Astrocyte (in vitro differentiated cells and primary cell): Measurements from ENCODE around the gene MRPL28. TPM values are rescaled to one million over a fixed set of nuclear protein-coding genes. Genes with fewer than 3 reads are reported as not detected.

Source experiments
- DNase-seq: peaks from one replicate; pipeline ENCODE4 v3.0.0-alpha.2; 2010; ENCODE audit warnings: low read depth
- FAIRE-seq: peaks from 2 replicates; lab custom pipeline; 2011; peaks lifted over from hg19 to GRCh38; lab: Jason Lieb, UNC
- H2AFZ ChIP-seq: 2 replicates; pipeline ENCODE4 v1.6.0; 2012; ENCODE audit warnings: low read depth, low read length, inconsistent platforms
- H3K27ac ChIP-seq: 2 replicates; pipeline ENCODE4 v1.5.1; 2011; ENCODE audit warnings: low read depth, low read length, inconsistent platforms
- H3K27me3 ChIP-seq: 2 replicates; pipeline ENCODE4 v1.6.0; 2011; ENCODE audit warnings: low read length, inconsistent platforms; ENCODE audit not compliant: insufficient read depth
- H3K36me3 ChIP-seq: 2 replicates; pipeline ENCODE4 v1.5.1; 2011; ENCODE audit warnings: low read length, inconsistent platforms; ENCODE audit not compliant: insufficient read depth
- H3K4me1 ChIP-seq: 2 replicates; pipeline ENCODE4 v1.5.1; 2011; ENCODE audit warnings: low read length, inconsistent platforms; ENCODE audit not compliant: insufficient read depth
- H3K4me2 ChIP-seq: 2 replicates; pipeline ENCODE4 v1.6.0; 2012; ENCODE audit warnings: low read length, inconsistent platforms
- H3K4me3 ChIP-seq: 2 replicates; pipeline ENCODE4 v1.5.1; 2011; ENCODE audit warnings: low read depth, mild to moderate bottlenecking, low read length, inconsistent platforms; ENCODE audit not compliant: insufficient read depth
- H3K79me2 ChIP-seq: 2 replicates; pipeline ENCODE4 v1.6.0; 2012; ENCODE audit warnings: mild to moderate bottlenecking, low read length, inconsistent platforms; ENCODE audit not compliant: insufficient read depth
- H3K9ac ChIP-seq: 2 replicates; pipeline ENCODE4 v1.6.0; 2012; ENCODE audit warnings: mild to moderate bottlenecking, low read length, inconsistent platforms
- H3K9me3 ChIP-seq: 2 replicates; pipeline ENCODE4 v1.5.1; 2012; ENCODE audit warnings: low read depth, mild to moderate bottlenecking, low read length, inconsistent platforms; ENCODE audit not compliant: insufficient read depth
- H4K20me1 ChIP-seq: 2 replicates; pipeline ENCODE4 v1.6.0; 2012; ENCODE audit warnings: low read length, inconsistent platforms; ENCODE audit not compliant: insufficient read depth
- H3K27ac Mint-ChIP-seq: one replicate; pipeline ENCODE4 v1.8.0; 2021; ENCODE audit warnings: mild to moderate bottlenecking, mixed read lengths; ENCODE audit not compliant: unreplicated experiment
- H3K27me3 Mint-ChIP-seq: one replicate; pipeline ENCODE4 v1.8.0; 2021; ENCODE audit warnings: low read depth, mixed read lengths; ENCODE audit not compliant: unreplicated experiment
- H3K36me3 Mint-ChIP-seq: one replicate; pipeline ENCODE4 v1.8.0; 2021; ENCODE audit warnings: low read depth, mixed read lengths; ENCODE audit not compliant: unreplicated experiment
- H3K4me1 Mint-ChIP-seq: one replicate; pipeline ENCODE4 v1.8.0; 2021; ENCODE audit warnings: low read depth, mixed read lengths; ENCODE audit not compliant: unreplicated experiment
- H3K4me3 Mint-ChIP-seq: one replicate; pipeline ENCODE4 v1.8.0; 2021; ENCODE audit warnings: mild to moderate bottlenecking, moderate library complexity, mixed read lengths; ENCODE audit not compliant: unreplicated experiment
- H3K9me3 Mint-ChIP-seq: one replicate; pipeline ENCODE4 v1.8.0; 2021; ENCODE audit warnings: mild to moderate bottlenecking, mixed read lengths; ENCODE audit not compliant: unreplicated experiment
- EZH2 ChIP-seq: IDR thresholded peaks from 2 replicates; pipeline ENCODE4 v1.6.1; 2012; ENCODE audit warnings: mild to moderate bottlenecking, low read length, inconsistent platforms; ENCODE audit not compliant: insufficient read depth
- total RNA-seq: library from RNA; stranded (reverse); gene quantifications from 2 replicates; pipeline ENCODE4 v1.2.1, GENCODE V29; 2021
- TF ChIP-seq, protein P1 (sequence below): IDR thresholded peaks from 2 replicates; pipeline ENCODE4 v1.5.1; 2011; ENCODE audit warnings: low read depth, mild to moderate bottlenecking, inconsistent platforms, low read length, moderate library complexity; ENCODE audit not compliant: insufficient read depth

Gene MRPL28
- total RNA-seq, 1 donor from 2014 or later = 95.8 TPM

- no peak for FAIRE-seq
- Mint-ChIP-seq H3K4me1 (peaks cover 5% of the 10 kb centered on the region), H3K4me3 (no peak overlapping the region), H3K36me3 (peaks cover 18% of the 10 kb centered on the region), H3K27ac (no peak overlapping the region), H3K9me3 (peaks cover 4% of the 10 kb centered on the region), H3K27me3 (no peaks in the 10 kb centered on the region)
- H3K9me3 ChIP-seq = no peaks in the 10 kb centered on the region
- H3K27ac ChIP-seq = no peak overlapping the region
- no peak overlapping the region for H3K4me3 ChIP-seq
- DNase-seq = no peak
- H3K9ac ChIP-seq = no peak overlapping the region
- peaks cover 76% of the 10 kb centered on the region for H3K79me2 ChIP-seq
- H2AFZ ChIP-seq = no peak overlapping the region
- H3K27me3 ChIP-seq = no peaks in the 10 kb centered on the region
- H3K4me1 ChIP-seq = no peaks in the 10 kb centered on the region
- no peaks in the 10 kb centered on the region for H3K36me3 ChIP-seq
- no peak for TF ChIP-seq EZH2
- TF ChIP-seq, protein P1, sequence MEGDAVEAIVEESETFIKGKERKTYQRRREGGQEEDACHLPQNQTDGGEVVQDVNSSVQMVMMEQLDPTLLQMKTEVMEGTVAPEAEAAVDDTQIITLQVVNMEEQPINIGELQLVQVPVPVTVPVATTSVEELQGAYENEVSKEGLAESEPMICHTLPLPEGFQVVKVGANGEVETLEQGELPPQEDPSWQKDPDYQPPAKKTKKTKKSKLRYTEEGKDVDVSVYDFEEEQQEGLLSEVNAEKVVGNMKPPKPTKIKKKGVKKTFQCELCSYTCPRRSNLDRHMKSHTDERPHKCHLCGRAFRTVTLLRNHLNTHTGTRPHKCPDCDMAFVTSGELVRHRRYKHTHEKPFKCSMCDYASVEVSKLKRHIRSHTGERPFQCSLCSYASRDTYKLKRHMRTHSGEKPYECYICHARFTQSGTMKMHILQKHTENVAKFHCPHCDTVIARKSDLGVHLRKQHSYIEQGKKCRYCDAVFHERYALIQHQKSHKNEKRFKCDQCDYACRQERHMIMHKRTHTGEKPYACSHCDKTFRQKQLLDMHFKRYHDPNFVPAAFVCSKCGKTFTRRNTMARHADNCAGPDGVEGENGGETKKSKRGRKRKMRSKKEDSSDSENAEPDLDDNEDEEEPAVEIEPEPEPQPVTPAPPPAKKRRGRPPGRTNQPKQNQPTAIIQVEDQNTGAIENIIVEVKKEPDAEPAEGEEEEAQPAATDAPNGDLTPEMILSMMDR = no peak
- H3K4me2 ChIP-seq = no peak overlapping the region
- H4K20me1 ChIP-seq = peaks cover 67% of the 10 kb centered on the region
Observed at GRCh38 chr16:340370-341091, 29.8 kb downstream of the MRPL28 start.

DNA sequence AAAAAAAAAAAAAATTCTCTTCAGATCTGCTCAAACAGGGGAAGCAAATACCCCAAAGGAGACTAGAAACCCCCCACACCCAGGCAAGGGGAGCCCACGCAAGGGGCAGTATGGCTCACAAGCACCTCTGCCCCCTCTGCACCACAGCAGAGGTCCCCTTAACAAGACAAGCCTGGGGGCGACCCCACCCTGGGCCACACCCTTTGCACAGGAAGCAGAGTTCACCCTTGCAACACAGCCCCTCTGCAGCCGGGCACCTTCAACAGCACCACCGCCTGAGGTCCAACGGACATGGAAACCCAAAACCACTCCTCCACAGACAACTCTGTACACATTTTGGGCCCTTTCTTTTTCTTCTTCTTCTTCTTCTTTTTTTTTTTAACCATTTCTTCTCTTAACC is 30.7 kb downstream of the MRPL28 start:
- Mint-ChIP-seq H3K36me3 (peaks cover 15% of the 10 kb centered on the region), H3K9me3 (peaks cover 4% of the 10 kb centered on the region), H3K4me1 (peaks cover 11% of the 10 kb centered on the region), H3K27ac (no peak overlapping the region), H3K4me3 (no peak overlapping the region), H3K27me3 (no peaks in the 10 kb centered on the region)
- Histone ChIP-seq H3K9ac (no peak overlapping the region), H3K27me3 (no peaks in the 10 kb centered on the region), H3K4me1 (no peaks in the 10 kb centered on the region), H3K79me2 (peaks cover 77% of the 10 kb centered on the region), H3K9me3 (no peaks in the 10 kb centered on the region), H3K27ac (no peak overlapping the region), H4K20me1 (peaks cover 67% of the 10 kb centered on the region), H3K4me3 (no peak overlapping the region), H3K4me2 (no peak overlapping the region), H3K36me3 (no peaks in the 10 kb centered on the region), H2AFZ (no peak overlapping the region)
- DNase-seq = no peak
- no peak for FAIRE-seq
- no peak for TF ChIP-seq EZH2
- TF ChIP-seq, protein P1 = no peak

DNA sequence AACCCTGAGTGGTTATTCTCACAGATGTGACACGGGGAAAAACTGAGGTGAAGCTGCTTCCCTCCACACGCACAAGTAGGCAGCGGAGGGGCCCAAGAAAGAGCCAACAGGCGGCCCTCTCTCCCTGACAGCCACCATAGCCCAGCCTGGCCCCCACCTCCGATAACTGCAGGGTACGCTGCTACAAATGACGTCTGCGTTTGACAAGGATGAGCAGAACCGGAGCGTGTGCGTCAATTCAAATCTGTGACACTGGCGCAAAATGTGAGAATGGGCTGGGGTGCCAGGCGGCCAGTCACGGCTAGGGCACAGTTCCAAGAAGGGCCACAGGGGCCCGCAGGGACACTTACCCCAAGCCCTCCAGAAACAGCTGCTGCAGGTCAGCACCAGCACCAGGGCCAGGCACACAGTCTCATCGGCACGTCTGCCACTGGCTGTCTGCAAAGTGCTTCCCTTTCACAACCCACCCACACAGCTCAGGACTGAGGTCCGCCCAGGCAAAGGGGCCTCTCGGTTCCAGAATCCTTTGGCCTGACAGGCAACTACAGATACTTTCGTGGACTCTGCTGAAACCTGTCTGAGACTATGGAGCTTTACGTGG is 32.3 kb downstream of the MRPL28 start:
- Histone ChIP-seq H3K27ac (no peak overlapping the region), H2AFZ (no peak overlapping the region), H3K9me3 (no peaks in the 10 kb centered on the region), H3K27me3 (no peaks in the 10 kb centered on the region), H3K36me3 (no peaks in the 10 kb centered on the region), H3K4me1 (no peaks in the 10 kb centered on the region), H3K4me3 (no peak overlapping the region), H3K9ac (no peak overlapping the region), H3K4me2 (no peak overlapping the region), H3K79me2 (peaks cover 79% of the 10 kb centered on the region), H4K20me1 (peaks cover 75% of the 10 kb centered on the region)
- FAIRE-seq (no peak), DNase-seq (no peak)
- Mint-ChIP-seq H3K4me1 (peaks cover 13% of the 10 kb centered on the region), H3K9me3 (peaks cover 4% of the 10 kb centered on the region), H3K4me3 (no peak overlapping the region), H3K27ac (no peak overlapping the region), H3K27me3 (no peaks in the 10 kb centered on the region), H3K36me3 (peaks cover 12% of the 10 kb centered on the region)
- no peak for TF ChIP-seq EZH2
- TF ChIP-seq, protein P1 = no peak
